ENCODE measurements around the gene PPCS. TPM values are rescaled to one million over a fixed set of nuclear protein-coding genes. Genes with fewer than 3 reads are reported as not detected.

PPCS gene
- 57.8 and 66.6 TPM in 2 replicates for total RNA-seq

GRCh38 chr1:42456010-42456753, at the start of gene PPCS, which contains the start of gene ZMYND12:
Gene PPCS (plus strand): TSS chr1:42456543. CDS start chr1:42456566, 23 bp downstream.
Gene ZMYND12 (minus strand): TSS chr1:42456022. CDS start chr1:42455997, 25 bp downstream.

DNA sequence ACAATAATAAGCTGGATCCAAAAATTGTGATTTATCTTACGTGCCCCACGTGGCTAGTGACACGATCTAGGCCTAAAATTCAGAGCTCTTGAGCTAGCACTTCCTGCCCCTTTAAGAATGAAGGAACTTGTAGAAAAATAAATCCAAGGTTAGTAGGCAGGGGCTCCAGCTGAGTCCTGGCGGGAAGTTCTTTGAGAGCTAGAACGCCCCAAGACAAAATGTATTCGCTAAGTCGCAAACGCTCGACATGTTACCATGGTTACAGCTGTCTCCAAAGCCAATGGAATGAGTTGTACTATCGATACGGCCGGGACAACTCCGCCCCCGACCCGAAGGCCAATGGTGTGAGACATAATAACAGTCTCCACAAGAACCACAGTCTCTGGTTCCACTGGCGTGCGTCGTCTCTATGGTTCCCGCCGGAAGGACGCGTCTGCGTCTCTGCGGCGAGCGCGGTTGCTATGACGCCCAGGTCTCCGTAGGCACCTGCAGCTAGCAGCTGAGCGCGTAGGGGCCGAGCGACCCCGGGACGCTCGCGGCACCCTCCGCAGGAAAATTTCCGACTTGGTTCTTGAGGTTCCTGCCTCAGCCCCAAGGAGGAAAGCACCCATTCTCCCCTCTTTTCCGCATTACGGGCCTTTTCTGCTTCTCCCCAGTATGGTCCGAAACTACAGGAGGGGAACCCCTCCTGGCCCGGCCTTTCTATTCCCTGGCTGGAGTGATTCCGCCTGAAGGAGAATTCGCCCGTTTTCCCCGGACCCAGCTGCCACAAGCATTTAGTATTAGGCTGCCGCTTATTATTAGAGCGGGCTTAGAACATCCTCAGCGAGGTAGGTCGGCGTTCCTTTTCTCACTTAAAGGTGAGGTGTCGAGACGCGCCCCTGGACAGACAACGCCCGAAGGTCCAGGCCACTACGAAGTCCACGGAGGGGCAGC, 6.8 kb downstream of the PPCS start, which contains the start of gene CCDC30:
Gene CCDC30, plus strand, starts transcription at position 459 of the 936 bp plus-strand sequence. CDS start 17,266 bp downstream, outside the sequence.

Other genes starting within 250 kb of the PPCS start
- gene FOXJ3, start 121.3 kb upstream of the PPCS start, total RNA-seq = 15.3 and 15.7 TPM in 2 replicates
- gene RIMKLA, start 75.8 kb upstream of the PPCS start, total RNA-seq = not detected in 2 replicates
- gene ZMYND12, start 521 bp upstream of the PPCS start, total RNA-seq = 1.5 and 3.8 TPM in 2 replicates
- gene CCDC30, start 6.7 kb downstream of the PPCS start, total RNA-seq = 0.47 and 0.51 TPM in 2 replicates
- gene PPIH, start 201.9 kb downstream of the PPCS start, total RNA-seq = 18.7 and 34.5 TPM in 2 replicates
- 514 and 596 TPM in 2 replicates for gene YBX1, start 225.9 kb downstream of the PPCS start, total RNA-seq

Data from pericardium fibroblast (primary cell).